Stomach smooth muscle (tissue), 2 donors: ENCODE results near the gene MFSD1.

ENCODE experiments used
- H3K27ac ChIP-seq: one replicate; pipeline ENCODE4 v1.7.0; 2013; ENCODE audit warnings: mild to moderate bottlenecking, low read length, inconsistent platforms
- H3K27me3 ChIP-seq, 2 donors: one replicate each; pipeline ENCODE4 v1.7.0; 2013; ENCODE audit warnings: low read length in 2 of 2; ENCODE audit not compliant: insufficient read depth in 2 of 2, control insufficient read depth in 1 of 2
- H3K36me3 ChIP-seq, 2 donors: one replicate each; pipeline ENCODE4 v1.7.0; 2013; ENCODE audit warnings: low read length in 2 of 2; ENCODE audit not compliant: control insufficient read depth in 2 of 2, insufficient read depth in 2 of 2
- H3K4me1 ChIP-seq: one replicate; pipeline ENCODE4 v1.7.0; 2013; ENCODE audit warnings: low read length; ENCODE audit not compliant: control insufficient read depth, insufficient read depth
- H3K4me3 ChIP-seq, 2 donors: one replicate each; pipeline ENCODE4 v1.7.0; 2013; ENCODE audit warnings: low read length in 2 of 2
- H3K9ac ChIP-seq, 2 donors: one replicate each; pipeline ENCODE4 v1.7.0; 2013; ENCODE audit warnings: low read length in 2 of 2, mild to moderate bottlenecking in 1 of 2
- H3K9me3 ChIP-seq, 2 donors: one replicate each; pipeline ENCODE4 v1.7.0; 2013; ENCODE audit warnings: low read length in 2 of 2; ENCODE audit not compliant: control insufficient read depth in 2 of 2
- donor health status: healthy.
- donor health status: Pancreatic carcinoma.

MFSD1 gene

DNA sequence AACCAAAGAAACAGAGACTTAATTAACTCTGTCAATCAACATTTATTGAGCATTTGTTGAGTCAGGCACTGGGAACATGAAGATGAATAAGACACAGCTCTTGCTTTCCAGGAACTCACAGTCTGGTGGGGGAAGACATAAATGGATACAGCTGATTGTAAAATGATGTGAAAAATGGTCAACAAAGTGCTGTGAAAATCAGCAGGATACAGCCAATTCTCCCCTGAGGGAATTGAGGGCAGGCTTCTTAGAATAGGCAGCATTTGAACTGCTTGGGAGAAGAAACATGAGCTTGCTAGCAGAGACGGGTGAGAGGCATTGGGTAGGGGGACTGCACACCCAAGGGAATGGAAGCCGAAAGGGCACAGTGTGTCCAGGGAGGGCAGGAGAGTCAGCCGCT is 41.1 kb downstream of the MFSD1 start:
- Histone ChIP-seq H3K4me3 (no peak overlapping the region), H3K27ac (no peak overlapping the region), H3K36me3 (peaks cover 0 to 2% of the 10 kb centered on the region in 2 donors), H3K27me3 (no peaks in the 10 kb centered on the region), H3K4me1 (no peaks in the 10 kb centered on the region), H3K9ac (no peak overlapping the region), H3K9me3 (no peaks in the 10 kb centered on the region)

DNA sequence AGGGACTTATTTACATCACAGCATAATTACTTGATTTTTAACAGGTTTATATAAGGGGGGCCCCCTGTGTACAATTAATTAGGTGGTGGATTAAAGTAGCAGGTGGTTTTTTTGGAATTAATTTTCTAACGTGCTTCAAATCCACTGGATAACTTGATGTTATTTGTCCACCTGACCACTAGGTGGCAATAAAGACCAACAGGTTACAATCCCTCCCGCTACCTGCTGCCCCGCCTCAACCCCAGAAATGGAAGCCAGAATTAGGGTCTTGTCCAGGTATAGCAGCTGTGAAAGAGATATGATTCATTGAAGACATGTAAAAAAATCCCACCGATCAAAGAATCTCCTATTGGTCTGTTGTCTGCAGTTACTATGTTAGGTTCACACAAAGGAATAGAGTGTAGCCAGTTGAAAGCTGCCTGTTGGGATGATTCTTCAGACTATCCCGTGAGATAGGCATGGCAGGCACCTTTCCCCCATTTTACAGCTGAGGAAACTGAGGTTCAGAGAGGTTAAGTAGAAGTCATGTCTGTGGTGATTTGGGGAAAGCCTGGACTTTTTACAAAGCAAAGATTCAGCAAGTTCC is 44.0 kb downstream of the MFSD1 start:
- Histone ChIP-seq H3K27me3 (no peaks in the 10 kb centered on the region), H3K9me3 (no peaks in the 10 kb centered on the region), H3K27ac (no peak overlapping the region), H3K4me1 (no peaks in the 10 kb centered on the region), H3K9ac (no peak overlapping the region), H3K4me3 (no peak overlapping the region), H3K36me3 (peaks cover 0 to under 1% of the 10 kb centered on the region in 2 donors)

DNA sequence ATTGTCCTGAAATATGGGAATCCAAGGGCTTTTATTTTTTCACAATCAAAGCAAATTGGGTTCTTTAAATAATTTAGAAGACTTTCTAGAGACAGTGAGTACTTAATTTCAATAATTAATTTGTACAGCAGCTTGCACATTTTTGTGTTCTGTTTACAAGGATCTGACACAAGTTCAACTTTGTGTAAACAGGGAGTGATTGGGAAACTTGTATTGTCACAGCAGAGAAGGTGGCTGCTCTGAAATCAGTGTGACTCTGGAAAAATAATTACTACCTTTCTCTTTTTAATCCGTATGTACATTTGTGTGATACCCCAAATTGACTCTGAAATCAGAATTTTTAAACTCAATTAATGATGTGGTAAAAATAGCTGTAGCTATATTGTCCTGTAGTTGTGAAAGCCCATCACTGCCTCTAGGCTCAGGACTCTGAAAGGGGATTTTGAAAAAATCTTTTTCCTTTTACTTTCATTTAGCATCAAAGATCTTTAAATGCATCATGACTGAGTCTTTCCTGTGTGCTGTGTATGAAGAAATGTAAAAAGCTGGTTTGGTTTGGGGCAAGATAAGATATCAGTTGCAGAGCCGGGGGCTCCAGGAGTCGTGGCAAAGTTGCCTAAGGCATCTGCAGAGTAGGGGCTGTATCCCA is 45.1 kb downstream of the MFSD1 start:
- no peak overlapping the region for H3K27ac ChIP-seq
- H3K4me3 ChIP-seq = no peak overlapping the region
- H3K36me3 ChIP-seq = no peaks in the 10 kb centered on the region
- H3K9me3 ChIP-seq = no peaks in the 10 kb centered on the region
- no peaks in the 10 kb centered on the region for H3K27me3 ChIP-seq
- H3K4me1 ChIP-seq = no peaks in the 10 kb centered on the region
- no peak overlapping the region for H3K9ac ChIP-seq

DNA sequence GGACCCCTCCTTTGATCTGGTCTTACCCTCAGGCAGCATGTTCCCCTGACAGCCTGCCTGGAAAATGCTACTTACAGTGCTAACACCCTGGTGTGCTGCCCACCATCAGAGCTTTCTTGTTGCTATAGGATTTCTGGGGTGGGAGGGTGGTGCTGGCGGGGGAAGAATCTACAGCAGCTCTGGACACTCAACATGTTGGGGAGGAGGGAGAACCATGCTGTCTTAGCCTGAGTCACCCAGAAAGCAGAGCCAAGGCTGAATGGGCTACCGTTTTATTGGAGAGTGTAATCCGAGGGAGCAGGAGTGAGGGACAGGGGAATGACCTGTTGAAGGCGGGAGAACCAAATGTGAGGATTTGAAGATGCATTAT is 45.6 kb downstream of the MFSD1 start:
- H3K4me3 ChIP-seq = no peak overlapping the region
- H3K36me3 ChIP-seq = no peaks in the 10 kb centered on the region
- H3K9me3 ChIP-seq = no peaks in the 10 kb centered on the region
- no peak overlapping the region for H3K27ac ChIP-seq
- no peaks in the 10 kb centered on the region for H3K27me3 ChIP-seq
- no peak overlapping the region for H3K9ac ChIP-seq
- no peaks in the 10 kb centered on the region for H3K4me1 ChIP-seq

DNA sequence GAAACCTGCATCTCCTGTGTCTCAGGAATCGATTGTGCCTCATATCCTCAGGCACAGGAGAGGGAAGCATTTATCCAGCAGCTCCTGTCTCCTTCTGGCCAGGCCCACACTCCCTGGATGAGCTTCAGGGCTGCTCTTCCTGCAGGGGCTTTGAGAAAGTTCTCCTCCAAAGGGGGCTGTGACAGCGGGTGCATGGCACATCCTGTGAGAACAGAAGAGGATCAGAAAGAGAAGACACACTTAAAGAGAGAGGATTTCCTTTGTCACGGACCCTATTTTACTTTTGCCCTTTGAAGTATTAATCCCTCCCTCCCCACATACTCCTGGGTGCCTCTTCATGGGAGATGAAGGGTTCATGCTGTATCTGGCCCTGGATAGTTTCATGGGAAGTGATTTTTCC is 46.0 kb downstream of the MFSD1 start:
- Histone ChIP-seq H3K27me3 (no peaks in the 10 kb centered on the region), H3K4me3 (no peak overlapping the region), H3K36me3 (no peaks in the 10 kb centered on the region), H3K27ac (no peak overlapping the region), H3K9me3 (no peaks in the 10 kb centered on the region), H3K4me1 (no peaks in the 10 kb centered on the region), H3K9ac (no peak overlapping the region)

DNA sequence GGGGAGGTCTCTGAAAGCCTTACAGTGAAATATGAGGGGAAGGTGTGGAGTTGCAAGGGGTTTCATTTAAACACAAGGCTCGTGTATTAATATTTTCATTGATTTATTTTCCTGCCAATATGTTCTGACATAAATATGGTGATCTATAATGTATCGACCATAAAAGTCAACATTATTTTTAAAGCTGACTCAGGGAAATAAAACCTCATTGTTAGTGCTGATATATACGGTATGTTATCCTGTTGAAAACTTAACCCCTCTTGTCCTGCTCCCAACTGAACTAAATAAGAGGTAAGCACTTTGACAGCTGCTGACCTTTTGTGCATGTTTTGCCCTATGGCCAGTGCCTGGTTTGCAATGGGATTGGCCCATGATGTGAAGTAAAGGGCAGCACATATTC is 47.9 kb downstream of the MFSD1 start:
- H3K36me3 ChIP-seq = no peaks in the 10 kb centered on the region
- H3K27ac ChIP-seq = no peak overlapping the region
- H3K9ac ChIP-seq = no peak overlapping the region
- no peaks in the 10 kb centered on the region for H3K4me1 ChIP-seq
- no peaks in the 10 kb centered on the region for H3K9me3 ChIP-seq
- no peaks in the 10 kb centered on the region for H3K27me3 ChIP-seq
- H3K4me3 ChIP-seq = no peak overlapping the region

DNA sequence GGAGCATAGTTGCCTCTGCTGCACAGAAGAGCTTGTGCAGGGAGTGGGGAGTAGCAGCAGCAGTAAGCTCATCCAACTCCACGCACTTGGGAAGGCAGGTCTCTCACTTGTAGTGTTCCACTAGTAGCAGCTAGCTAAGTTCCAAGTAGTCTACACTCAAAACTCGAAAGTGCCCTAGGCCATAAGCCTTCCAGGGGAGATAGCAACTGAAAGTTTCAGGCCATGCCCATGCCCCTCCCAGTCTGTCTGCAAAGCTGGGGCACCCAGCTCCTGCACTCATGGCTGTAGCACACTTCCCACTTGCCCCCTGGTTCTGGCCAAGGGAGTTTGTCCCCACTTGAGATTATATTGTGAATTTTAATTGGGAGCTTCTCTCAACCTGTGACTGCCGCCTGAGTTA is 57.5 kb downstream of the MFSD1 start:
- Histone ChIP-seq H3K9ac (no peak overlapping the region), H3K4me3 (no peak overlapping the region), H3K9me3 (no peaks in the 10 kb centered on the region), H3K27me3 (no peaks in the 10 kb centered on the region), H3K4me1 (no peaks in the 10 kb centered on the region), H3K27ac (no peak overlapping the region), H3K36me3 (no peaks in the 10 kb centered on the region)

DNA sequence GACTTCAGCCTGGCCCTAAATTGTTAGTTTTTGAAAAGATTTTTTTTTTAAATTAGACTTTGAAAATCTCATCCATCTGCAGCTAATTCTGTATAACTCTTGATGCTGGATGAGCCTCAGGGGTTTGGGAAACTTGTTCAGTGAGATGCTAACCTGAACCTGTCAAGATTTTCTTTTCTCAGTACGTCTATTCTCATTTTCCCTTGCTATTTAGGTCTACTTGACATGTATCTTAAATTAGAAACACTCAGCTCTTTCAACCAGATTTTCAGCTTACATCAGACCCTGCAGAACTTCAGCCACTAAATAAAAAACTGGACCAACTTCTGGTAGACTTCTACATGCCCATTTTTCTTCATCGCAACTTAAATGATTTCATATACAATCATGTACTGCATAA is 61.4 kb downstream of the MFSD1 start:
- no peaks in the 10 kb centered on the region for H3K27me3 ChIP-seq
- no peak overlapping the region for H3K9ac ChIP-seq

DNA sequence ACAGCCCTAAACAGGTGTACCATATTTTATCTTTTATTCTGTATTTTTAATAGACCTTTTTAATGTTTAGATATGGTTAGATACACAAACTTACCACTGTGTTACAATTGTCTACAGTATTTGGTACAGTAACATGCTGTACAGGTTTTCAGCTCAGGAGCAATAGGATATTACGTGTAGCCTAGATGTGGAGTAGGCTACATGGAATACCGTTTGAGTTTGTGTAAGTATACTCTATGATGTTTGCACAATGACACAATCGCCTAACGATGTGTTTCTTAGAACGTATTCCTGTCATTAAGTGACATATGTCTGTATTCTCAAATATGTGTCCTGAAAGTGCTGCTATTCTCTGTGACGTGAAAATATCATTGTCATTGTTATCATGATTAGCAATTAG is 62.6 kb downstream of the MFSD1 start:
- H3K9me3 ChIP-seq = no peaks in the 10 kb centered on the region
- no peaks in the 10 kb centered on the region for H3K4me1 ChIP-seq

More for the DNA sequence above, 61.4 kb downstream of the MFSD1 start:
- Histone ChIP-seq H3K27ac (no peak overlapping the region), H3K4me1 (no peaks in the 10 kb centered on the region), H3K4me3 (no peak overlapping the region), H3K36me3 (no peaks in the 10 kb centered on the region), H3K9me3 (no peaks in the 10 kb centered on the region)

DNA sequence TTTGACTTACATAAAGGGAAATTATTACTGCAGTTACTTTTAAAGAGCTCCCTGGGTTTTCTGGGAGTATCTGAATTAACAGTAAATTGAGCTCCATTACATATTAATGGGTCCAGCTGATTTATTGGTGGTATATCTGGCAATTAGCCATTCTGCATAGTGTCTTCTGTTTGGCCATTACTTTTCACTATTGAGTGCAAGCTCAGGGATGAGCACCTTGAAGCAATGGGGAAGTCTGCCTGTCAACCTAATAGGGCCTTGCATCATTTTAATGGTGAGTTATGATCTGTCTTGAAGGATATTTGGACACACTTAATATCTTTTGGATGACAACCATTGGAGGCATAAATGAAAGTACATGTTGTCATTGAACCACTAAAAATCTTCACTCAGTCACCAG is 73.8 kb downstream of the MFSD1 start:
- Histone ChIP-seq H3K4me1 (no peaks in the 10 kb centered on the region), H3K9ac (no peak overlapping the region), H3K36me3 (no peaks in the 10 kb centered on the region), H3K9me3 (no peaks in the 10 kb centered on the region), H3K27me3 (no peaks in the 10 kb centered on the region), H3K4me3 (no peak overlapping the region), H3K27ac (no peak overlapping the region)

More for the DNA sequence above, 62.6 kb downstream of the MFSD1 start:
- Histone ChIP-seq H3K27ac (no peak overlapping the region), H3K27me3 (no peaks in the 10 kb centered on the region), H3K9ac (no peak overlapping the region), H3K36me3 (no peaks in the 10 kb centered on the region), H3K4me3 (no peak overlapping the region)
